K562 (cell line): Measurements from ENCODE around the gene PRDM8. TPM values are rescaled to one million over a fixed set of nuclear protein-coding genes. Genes with fewer than 3 reads are reported as not detected.

ENCODE experiments used
- BDP1 ChIP-seq: IDR thresholded peaks from 3 replicates; pipeline ENCODE4 v1.6.1; 2011; ENCODE audit not compliant: insufficient read length, insufficient read depth
- BHLHE40 ChIP-seq: IDR thresholded peaks from 2 replicates; pipeline ENCODE4 v1.6.1; 2011; ENCODE audit warnings: low read length, improper control_type of control experiment
- DNMT1 ChIP-seq: fragments of 450-650 bp; IDR thresholded peaks from 2 replicates; pipeline ENCODE4 v1.6.1; 2016; ENCODE audit warnings: antibody characterized with exemption, mild to moderate bottlenecking
- EGR1 ChIP-seq: fragments of 450-650 bp; conservative IDR thresholded peaks from 2 replicates; pipeline ENCODE4 v1.6.1; 2017; ENCODE audit warnings: mild to moderate bottlenecking
- EZH2 ChIP-seq: IDR thresholded peaks from 2 replicates; pipeline ENCODE4 v1.6.1; 2012; ENCODE audit warnings: low read depth, mild to moderate bottlenecking, inconsistent platforms, low read length, borderline replicate concordance
- ILF3 ChIP-seq: fragments of 450-650 bp; IDR thresholded peaks from 2 replicates; pipeline ENCODE4 v1.6.1; 2018; ENCODE audit warnings: antibody characterized with exemption, mild to moderate bottlenecking, moderate library complexity, borderline replicate concordance
- KHSRP ChIP-seq: fragments of 450-650 bp; IDR thresholded peaks from 2 replicates; pipeline ENCODE4 v1.6.1; 2017
- KLF10 ChIP-seq: fragments of 250-450 bp; sonication (Bioruptor Pico); IDR thresholded peaks from 2 replicates; pipeline ENCODE4 v1.6.1; 2021; ENCODE audit warnings: matching md5 sums
- MCM3 ChIP-seq: fragments of 450-650 bp; IDR thresholded peaks from 2 replicates; pipeline ENCODE4 v1.6.1; 2016
- MED1 ChIP-seq: sonication (generic); formaldehyde crosslinking; IDR thresholded peaks from 2 replicates; pipeline ENCODE4 v1.8.1; 2023; ENCODE audit warnings: missing genetic modification reagents, borderline replicate concordance
- NCOR1 ChIP-seq: fragments of 450-650 bp; IDR thresholded peaks from 2 replicates; pipeline ENCODE4 v1.6.1; 2016; ENCODE audit warnings: mild to moderate bottlenecking, moderate library complexity
- NFIC ChIP-seq: fragments of 450-650 bp; IDR thresholded peaks from 2 replicates; pipeline ENCODE4 v1.6.1; 2017; ENCODE audit warnings: mild to moderate bottlenecking, inconsistent platforms
- NR2C1 ChIP-seq, 2 experiments: fragments of 450-650 bp; IDR thresholded peaks; 2 replicates each; pipeline ENCODE4 v1.6.1; 2017; ENCODE audit warnings: mild to moderate bottlenecking in 2 of 2, antibody characterized with exemption in 1 of 2, inconsistent platforms in 1 of 2, missing compliant biosample characterization in 1 of 2, missing genetic modification characterization in 1 of 2
- POLR2AphosphoS2 ChIP-seq: IDR thresholded peaks from 2 replicates; pipeline ENCODE4 v1.6.1; 2012; ENCODE audit warnings: low read length, improper control_type of control experiment
- ZNF586 ChIP-seq: fragments of 450-650 bp; formaldehyde crosslinking; conservative IDR thresholded peaks from 2 replicates; pipeline ENCODE4 v1.4.0; 2020; ENCODE audit warnings: mild to moderate bottlenecking, moderate library complexity
- ZNF766 ChIP-seq: fragments of 200-800 bp; sonication (Bioruptor generic); conservative IDR thresholded peaks from 2 replicates; pipeline ENCODE4 v1.6.1; 2016; ENCODE audit warnings: missing genetic modification characterization, missing compliant biosample characterization
- polyA plus RNA-seq, 8 experiments: library from polyadenylated mRNA; depleted of rRNA in 4 of 8; stranded (reverse) in 5 of 8; unstranded in 3 of 8; fragments of >200 nt; fragmentation: Nextera tagmentation in 2 of 8; fragmentation: Illumina TruSeq in 1 of 8; extraction: Ambion mirVana in 2 of 8; extraction: Trizol in 1 of 8; gene quantifications; 2 replicates each; pipeline versions ENCODE4 v1.2.1 to v1.2.3, GENCODE V29; 2011 to 2014; ENCODE audit warnings: inconsistent platforms in 1 of 8, missing spikeins in 1 of 8
- total RNA-seq, 7 experiments: library from RNA; depleted of rRNA in 6 of 7; stranded (reverse); fragments of >200 nt in 6 of 7; fragmentation: Illumina TruSeq in 2 of 7; extraction: Trizol in 2 of 7; gene quantifications; 2 replicates each; pipeline versions ENCODE4 v1.2.1 to v1.2.3, GENCODE V29; 2011 to 2021; ENCODE audit warnings: low replicate concordance in 1 of 7
- TF ChIP-seq, protein P1 (sequence below): fragments of 450-650 bp; formaldehyde crosslinking; IDR thresholded peaks from 2 replicates; pipeline ENCODE4 v1.4.0; 2020; ENCODE audit warnings: mild to moderate bottlenecking
- TF ChIP-seq, protein P2 (sequence below): fragments of 450-650 bp; IDR thresholded peaks from 2 replicates; pipeline ENCODE4 v1.6.1; 2018; ENCODE audit not compliant: partially characterized antibody
- TF ChIP-seq, protein P3 (sequence below): fragments of 450-650 bp; IDR thresholded peaks from 2 replicates; pipeline ENCODE4 v1.6.1; 2016; ENCODE audit warnings: antibody characterized with exemption
- TF ChIP-seq, protein P4 (sequence below): sonication (generic); formaldehyde crosslinking; IDR thresholded peaks from 2 replicates; pipeline ENCODE4 v1.8.1; 2023; ENCODE audit warnings: mild to moderate bottlenecking, missing genetic modification reagents

PRDM8 gene
- total and polyA plus RNA-seq, 9 of the 15 experiments (the other 6 are each of a cell fraction or from before 2014, with no cell fraction given): 0.40 TPM; not detected in 8

DNA sequence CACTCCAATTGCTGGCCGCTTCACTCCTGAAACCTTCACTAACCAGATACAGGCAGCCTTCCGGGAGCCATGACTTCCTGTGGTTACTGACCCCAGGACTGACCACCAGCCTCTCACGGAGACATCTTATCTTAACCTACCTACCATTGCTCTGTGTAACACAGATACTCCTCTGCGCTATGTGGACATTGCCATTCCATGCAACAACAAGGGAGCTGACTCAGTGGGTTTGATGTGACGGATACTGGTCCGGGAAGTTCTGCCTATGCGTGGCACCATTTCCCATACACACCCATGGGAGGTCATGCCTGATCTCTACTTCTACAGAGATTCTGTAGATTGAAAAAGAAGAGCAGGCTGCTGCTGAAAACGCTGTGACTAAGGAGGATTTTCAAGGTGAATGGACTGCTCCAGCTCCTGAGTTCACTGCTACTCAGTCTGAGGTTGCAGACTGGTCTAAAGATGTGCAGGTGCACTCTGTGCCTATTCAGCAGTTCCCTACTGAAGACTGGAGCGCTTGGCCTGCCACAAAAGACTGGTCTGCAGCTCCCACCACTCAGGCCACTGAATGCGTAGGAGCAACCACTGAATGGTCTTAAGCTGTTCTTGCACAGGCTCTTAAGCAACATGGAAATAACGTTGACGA is 35.8 kb upstream of the PRDM8 start (continued):
- TF ChIP-seq, protein P1, sequence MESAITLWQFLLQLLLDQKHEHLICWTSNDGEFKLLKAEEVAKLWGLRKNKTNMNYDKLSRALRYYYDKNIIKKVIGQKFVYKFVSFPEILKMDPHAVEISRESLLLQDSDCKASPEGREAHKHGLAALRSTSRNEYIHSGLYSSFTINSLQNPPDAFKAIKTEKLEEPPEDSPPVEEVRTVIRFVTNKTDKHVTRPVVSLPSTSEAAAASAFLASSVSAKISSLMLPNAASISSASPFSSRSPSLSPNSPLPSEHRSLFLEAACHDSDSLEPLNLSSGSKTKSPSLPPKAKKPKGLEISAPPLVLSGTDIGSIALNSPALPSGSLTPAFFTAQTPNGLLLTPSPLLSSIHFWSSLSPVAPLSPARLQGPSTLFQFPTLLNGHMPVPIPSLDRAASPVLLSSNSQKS (CRISPR knock-in tag): no peak
- TF ChIP-seq, protein P2, sequence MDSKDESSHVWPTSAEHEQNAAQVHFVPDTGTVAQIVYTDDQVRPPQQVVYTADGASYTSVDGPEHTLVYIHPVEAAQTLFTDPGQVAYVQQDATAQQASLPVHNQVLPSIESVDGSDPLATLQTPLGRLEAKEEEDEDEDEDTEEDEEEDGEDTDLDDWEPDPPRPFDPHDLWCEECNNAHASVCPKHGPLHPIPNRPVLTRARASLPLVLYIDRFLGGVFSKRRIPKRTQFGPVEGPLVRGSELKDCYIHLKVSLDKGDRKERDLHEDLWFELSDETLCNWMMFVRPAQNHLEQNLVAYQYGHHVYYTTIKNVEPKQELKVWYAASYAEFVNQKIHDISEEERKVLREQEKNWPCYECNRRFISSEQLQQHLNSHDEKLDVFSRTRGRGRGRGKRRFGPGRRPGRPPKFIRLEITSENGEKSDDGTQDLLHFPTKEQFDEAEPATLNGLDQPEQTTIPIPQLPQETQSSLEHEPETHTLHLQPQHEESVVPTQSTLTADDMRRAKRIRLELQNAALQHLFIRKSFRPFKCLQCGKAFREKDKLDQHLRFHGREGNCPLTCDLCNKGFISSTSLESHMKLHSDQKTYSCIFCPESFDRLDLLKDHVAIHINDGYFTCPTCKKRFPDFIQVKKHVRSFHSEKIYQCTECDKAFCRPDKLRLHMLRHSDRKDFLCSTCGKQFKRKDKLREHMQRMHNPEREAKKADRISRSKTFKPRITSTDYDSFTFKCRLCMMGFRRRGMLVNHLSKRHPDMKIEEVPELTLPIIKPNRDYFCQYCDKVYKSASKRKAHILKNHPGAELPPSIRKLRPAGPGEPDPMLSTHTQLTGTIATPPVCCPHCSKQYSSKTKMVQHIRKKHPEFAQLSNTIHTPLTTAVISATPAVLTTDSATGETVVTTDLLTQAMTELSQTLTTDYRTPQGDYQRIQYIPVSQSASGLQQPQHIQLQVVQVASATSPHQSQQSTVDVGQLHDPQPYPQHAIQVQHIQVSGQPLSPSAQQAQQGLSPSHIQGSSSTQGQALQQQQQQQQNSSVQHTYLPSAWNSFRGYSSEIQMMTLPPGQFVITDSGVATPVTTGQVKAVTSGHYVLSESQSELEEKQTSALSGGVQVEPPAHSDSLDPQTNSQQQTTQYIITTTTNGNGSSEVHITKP: peak; percentile 80
- TF ChIP-seq EGR1 (no peak), MED1 (no peak), NCOR1 (peak; percentile 67), POLR2AphosphoS2 (no peak), DNMT1 (no peak), BHLHE40 (no peak), ILF3 (no peak), KLF10 (CRISPR knock-in tag) (no peak), KHSRP (no peak), NFIC (peak; percentile 47; the same call in 1 of the 2 replicates), ZNF766 (CRISPR knock-in tag) (no peak; the same call in 1 of the 2 replicates), MCM3 (no peak), BDP1 (no peak), ZNF586 (CRISPR knock-in tag) (no peak), NR2C1 (IDR thresholded peaks at IDR 0.05) (no peak; the same call in 1 of the 2 replicates), NR2C1 (tag; IDR thresholded peaks at IDR 0.05) (no peak), EZH2 (no peak)
- TF ChIP-seq, protein P3, sequence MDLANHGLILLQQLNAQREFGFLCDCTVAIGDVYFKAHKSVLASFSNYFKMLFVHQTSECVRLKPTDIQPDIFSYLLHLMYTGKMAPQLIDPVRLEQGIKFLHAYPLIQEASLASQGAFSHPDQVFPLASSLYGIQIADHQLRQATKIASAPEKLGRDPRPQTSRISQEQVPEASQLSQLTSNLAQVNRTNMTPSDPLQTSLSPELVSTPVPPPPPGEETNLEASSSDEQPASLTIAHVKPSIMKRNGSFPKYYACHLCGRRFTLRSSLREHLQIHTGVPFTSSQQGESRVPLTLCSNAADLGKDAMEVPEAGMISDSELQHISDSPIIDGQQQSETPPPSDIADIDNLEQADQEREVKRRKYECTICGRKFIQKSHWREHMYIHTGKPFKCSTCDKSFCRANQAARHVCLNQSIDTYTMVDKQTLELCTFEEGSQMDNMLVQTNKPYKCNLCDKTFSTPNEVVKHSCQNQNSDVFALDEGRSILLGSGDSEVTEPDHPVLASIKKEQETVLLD: peak; percentile 58; the same call in 1 of the 2 replicates
- TF ChIP-seq, protein P4, sequence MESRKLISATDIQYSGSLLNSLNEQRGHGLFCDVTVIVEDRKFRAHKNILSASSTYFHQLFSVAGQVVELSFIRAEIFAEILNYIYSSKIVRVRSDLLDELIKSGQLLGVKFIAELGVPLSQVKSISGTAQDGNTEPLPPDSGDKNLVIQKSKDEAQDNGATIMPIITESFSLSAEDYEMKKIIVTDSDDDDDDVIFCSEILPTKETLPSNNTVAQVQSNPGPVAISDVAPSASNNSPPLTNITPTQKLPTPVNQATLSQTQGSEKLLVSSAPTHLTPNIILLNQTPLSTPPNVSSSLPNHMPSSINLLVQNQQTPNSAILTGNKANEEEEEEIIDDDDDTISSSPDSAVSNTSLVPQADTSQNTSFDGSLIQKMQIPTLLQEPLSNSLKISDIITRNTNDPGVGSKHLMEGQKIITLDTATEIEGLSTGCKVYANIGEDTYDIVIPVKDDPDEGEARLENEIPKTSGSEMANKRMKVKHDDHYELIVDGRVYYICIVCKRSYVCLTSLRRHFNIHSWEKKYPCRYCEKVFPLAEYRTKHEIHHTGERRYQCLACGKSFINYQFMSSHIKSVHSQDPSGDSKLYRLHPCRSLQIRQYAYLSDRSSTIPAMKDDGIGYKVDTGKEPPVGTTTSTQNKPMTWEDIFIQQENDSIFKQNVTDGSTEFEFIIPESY (CRISPR knock-in tag): no peak
